NCI-H2107 (cell line): Measurements from ENCODE around the gene ELMO2.
A peak's percentile ranks its signal among the peaks of the same experiment; 100 is the strongest.

Source experiments
- DNase-seq: peaks from one replicate; lab custom pipeline; 2025; lab: John Stamatoyannopoulos, UW

ELMO2 gene

DNA sequence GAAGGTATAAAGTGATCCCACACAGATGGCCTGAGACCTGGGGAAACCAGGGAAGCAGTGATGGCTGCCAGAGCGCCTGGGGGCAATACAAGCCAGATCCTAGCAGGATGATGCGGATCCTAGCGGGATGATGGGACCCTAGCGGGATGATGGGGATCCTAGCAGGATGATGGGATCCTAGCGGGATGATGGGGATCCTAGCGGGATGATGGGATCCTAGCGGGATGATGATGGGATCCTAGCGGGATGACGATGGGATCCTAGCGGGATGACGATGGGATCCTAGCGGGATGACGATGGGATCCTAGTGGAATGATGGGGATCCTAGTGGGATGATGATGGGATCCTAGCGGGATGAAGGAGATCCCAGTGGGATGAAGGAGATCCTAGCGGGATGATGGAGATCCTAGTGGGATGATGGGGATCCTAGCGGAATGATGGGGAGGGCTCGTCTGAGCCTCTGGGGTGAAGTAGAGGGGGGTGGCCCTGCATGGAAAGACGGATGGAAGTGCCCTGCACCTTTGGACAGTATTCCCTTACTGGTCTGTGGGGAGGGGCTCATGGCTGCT lies 54.0 kb downstream of the ELMO2 start:
- no peak for DNase-seq

DNA sequence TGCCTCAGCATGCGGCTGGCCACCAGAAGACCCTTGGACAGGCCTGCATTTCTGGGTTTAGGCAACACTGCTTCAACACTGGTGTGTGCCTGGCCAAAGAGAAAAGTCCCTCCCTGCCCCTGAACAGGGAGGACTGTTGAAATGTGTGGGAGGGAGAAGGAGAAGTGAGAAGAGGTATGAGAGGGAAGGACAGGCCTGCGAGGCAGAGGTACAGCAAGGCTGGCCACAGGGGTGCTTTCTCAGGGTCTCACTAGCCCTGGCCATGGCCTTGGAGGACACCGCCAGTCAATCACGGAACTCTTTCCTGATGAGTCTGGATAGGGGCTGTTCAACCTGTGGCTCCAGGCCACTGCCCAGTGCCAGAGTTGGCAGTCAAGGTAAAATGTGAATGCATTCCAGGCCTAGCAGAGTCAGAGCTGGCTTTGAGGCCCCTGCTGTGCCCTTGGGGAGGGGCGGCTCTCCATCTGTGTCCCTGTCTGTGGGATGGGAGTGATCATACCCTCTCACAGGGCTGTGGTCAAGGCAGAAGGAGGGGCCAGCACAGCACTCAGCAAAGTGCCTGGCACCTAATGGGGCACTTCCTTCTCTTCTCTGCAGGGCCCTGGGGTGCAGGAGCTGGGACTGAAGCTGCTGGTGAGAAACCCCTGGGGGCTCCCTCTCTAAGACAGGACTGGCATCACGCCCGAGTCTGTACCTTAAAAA lies 54.9 kb downstream of the ELMO2 start:
- DNase-seq: no peak

DNA sequence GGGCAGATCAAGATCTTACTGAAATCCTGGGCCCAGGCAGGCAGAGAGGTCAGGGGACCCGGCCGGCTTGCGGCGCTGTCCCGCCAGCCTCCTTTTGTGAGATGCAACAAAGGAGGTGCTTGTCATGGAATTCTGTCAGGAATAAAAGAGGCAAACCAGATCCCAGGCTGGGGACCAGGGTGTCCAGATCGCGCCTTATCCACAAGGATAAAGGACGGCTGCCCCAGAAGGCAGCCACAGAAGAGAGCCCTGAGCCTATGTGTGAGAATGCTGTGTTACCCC lies 55.5 kb downstream of the ELMO2 start:
- DNase-seq: no peak

DNA sequence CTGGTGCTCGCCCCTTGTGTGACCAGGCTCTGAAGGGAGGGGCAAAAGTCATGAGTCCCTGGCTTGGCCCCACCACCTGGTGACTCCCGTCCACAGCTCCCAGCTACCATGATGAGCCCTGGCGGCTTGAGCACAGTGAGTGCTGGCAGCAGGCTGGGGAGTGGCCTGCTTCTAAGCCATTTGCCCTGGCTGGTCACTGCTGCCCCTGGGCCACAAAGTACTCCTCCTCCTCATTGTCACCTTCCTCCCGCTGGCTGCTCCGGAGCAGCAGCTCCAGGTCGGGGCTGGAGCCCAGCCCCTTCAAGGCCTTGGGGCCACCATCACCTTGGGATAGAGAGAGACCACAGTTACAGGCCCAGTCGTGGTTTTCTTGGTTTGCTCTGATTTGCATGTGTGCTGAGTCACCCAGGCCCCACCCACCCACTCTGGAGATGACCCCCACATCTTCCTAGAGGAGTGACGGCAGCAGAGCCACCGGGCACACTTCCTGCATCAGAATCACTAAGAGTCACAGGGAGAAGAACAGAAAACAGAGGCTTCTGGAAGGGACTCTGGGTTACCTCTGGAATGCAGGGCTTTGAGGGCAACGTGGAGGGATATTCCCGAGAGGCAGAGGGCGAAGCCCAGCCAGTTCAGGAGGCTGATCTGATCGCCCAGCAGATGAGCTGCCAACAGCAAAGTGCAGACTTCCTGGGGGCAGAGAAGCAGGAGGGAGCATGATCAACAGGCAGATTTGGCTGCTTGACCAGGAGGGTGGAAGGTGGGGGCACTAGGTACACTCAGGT lies 56.0 kb downstream of the ELMO2 start:
- DNase-seq: no peak

DNA sequence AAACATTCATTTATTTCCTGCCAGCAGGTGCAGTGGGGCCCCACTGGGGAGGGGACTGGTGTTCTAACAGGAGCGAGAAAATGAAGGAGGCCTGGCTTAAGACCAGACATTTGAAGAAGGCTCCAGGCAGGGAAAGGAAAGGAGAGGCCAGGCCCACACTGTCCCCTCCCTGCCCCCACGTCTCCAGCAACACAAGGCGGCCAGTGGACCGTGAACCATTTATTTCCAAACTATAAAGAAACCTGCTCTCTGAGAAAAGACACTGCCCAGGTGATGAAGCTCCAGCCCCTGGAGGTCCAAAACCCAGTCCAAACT lies 56.7 kb downstream of the ELMO2 start:
- DNase-seq: no peak

DNA sequence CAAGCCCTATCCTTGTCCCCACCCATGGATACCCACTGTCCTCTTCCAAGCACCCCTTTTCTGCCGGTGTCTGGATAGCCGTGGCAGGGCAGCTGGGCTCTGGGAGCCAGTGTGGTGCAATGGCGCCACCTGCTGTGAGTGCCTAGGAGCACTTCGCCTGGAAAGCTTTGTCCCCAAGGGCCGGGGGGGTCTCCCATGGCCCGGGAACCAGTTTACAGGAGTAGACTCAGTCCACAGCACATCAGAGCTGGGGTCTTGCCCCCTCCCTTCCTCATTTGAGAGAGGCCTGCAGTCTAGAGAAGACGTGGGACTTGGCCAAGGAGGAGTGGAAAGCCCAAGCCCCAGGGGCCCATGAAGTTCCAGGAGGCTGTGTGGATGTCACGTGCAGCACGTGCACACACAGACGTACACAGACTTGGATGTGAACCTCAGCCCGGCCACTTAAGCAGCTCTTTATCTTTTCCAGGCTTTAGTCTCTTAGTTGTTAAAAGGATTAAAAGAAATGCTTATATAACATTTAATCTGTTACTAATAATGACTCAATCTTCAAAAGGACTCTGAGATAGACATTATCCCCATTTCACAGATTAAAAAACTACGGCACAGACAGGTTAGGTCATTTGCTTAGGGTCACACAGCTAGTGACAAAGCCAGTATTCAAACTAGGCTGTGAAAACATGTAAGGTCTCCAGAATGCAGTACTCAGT lies 57.2 kb downstream of the ELMO2 start:
- DNase-seq: peak; percentile 28

DNA sequence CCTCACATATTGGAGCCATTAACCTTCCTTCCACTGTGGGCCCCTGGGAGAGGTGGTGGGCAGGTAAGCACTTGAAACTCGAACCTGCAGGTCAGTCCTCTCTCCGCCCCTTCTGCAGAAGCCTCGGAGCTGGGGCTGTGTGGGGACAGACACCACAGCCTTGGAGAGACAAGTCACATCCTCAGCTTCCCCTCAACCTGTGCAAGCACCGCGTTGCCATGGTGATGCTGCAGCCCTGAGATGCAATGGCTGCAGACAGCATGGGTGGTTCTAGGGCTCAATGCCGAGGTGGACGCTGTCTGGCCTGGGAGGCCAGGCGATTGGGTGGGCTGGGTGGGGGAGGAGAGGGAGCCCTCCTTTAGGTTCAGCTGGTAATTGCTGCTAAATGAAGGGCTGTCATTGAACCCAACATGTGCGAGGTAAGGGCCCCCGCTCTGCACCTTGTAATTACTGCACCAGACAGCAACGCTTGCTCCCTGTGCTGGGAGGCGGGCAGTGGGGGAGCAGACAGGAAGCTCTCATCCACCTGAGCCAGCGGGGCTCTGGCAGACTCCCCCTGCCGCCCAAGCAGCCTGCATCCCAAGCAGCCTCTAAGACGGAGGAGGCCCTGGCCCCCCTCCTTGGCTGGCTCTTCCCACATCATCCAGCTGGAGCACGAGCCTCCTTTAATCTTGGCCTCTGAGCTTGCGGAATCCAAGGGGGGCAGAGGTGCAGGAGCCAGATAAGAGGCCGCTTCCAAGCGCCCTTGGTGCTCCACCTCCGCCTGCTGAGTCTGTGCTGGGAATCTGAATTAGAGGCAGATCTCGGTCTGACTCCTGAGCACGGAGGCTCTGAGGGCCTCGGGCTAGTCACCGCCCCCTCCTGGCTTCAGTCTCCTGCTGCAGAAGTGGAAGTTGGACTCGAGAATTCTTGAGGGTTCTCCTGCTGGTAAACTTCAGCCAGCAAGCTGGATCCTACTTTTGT lies 58.3 kb downstream of the ELMO2 start:
- DNase-seq: no peak

DNA sequence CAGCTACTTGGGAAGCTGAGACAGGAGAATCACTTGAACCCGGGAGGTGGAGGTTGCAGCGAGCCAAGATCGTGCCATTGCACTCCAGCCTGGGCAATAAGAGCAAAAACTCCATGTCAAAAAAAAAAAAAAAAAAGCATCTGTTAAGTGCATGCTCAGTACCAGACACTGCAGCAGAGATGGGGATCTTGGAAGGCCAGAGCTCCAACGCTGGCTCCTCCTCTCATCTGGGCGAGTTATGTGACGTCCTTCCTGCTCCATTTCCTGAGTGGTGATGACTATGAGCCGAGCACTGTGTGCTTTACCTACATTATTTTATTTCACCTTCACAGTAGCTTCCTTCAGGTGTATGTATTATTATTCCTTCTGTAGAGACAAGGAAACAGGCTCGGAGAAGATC lies 59.6 kb downstream of the ELMO2 start:
- DNase-seq: no peak

DNA sequence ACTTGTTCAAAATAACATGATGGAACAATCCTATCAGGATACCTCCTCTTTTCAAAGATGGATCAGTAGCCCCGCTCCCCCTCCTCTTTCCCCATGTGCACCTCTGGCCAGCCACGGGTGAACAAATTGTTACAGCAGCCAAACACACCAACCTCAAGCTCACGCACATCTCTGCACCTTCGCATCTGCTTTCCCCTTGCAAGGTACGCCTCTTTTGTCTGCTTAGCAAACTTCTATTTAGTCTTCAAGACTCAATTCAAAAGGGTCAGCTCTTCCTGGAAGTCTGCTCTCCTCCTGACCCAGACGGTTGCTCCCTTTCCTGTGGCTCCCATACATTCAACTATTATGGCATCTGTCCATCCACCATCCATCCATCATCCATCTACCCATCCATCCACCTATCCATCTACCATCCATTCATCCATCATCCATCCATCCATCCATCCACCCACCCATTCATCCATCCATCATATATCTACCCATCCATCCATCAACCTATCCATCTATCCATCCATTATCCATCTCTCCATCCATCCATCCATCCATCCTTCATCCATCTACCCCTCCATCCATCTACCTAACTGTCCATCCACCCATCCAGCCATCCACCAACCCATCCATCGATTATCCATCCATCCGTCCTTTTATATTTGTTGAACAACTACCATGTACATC lies 61.8 kb downstream of the ELMO2 start:
- DNase-seq: no peak

DNA sequence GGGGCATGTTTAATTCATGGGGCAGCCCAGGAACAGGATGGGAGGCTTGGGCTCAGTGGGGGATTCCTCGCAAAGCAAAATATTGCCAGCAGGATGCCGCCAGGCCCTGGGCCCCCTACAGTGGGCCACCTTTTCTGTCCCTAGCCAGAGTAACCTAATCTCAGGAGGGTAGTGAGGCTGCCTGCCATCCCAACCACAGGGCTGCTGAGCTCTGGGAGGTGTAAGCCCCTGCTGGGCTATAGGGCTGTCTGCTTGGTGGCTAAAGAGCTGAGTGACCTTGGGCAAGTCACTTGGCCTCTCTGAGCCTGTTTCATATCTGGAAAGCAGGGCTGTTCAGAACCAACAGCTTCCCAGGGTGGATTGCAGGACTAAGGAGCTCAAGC lies 62.4 kb downstream of the ELMO2 start:
- DNase-seq: no peak

DNA sequence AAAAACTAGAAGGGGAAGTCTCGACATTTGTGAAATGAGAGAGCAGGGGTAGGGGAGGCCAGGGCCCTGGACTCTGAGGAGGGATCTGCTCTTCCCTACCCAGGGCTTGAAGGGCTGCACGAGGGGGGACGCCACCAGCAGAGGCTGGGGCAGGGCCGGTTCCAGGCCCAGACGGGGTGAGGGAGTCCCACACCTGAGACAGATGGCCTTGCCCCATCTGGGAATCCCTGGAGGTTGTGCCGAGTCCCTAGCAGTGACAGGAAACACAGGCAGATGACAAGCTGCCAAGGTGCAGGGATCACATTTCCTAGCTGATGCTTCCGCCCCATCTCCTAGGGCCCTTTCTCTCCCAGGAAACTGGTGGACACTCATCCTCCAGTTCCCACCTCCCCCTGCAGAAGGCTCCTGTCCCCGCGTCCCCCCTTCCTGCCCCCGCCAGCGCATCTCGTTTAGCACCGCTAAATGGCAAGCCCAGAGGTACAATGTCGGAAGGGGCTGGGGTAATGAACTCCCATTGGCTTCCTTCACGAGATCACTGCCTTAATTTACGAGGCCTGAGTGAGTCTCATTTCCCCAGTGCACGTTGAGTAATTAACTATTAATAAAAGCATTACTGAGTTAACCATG lies 63.0 kb downstream of the ELMO2 start:
- DNase-seq: no peak

DNA sequence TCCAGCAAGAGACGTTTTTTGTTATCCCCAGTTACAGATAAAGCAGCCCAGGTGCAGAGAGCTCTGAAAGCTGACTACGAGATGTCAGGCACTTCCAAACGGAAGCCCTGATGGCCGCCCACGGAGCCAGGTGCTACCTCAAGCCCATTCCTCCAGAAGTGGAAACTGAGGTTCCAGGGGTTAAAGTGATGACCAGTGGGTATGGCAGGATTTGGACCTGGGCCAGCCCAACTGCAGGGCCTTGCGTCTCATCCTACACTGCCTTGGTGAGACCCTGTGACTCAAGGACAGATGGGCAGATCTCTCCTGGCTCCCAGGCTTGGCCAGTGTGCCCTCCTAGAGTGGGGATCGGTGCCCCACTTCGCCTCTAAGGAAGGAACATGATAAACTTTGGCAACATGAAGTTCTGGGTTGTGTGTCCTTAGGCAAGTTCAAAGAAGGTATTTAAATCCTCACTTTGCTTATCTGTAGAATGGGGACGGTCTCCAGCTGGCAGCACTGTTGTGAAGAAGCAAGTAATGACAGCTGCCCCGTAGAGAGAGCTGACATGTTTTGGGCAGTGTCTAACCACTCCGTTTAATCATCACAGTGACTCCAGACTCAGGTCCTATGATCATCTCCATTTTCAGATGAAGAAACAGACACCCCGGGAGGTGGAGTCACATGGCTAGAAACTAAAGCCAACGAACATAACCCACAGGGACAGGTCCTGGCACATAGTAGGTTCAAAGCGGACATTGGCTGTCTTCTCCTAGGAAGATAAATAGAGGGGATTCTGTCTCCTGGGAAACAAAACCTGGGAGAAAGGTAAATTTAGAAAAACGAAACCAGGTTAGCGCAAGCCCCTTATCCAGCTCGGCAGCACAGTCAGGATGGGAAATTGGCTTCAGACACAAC lies 63.7 kb downstream of the ELMO2 start:
- DNase-seq: no peak

DNA sequence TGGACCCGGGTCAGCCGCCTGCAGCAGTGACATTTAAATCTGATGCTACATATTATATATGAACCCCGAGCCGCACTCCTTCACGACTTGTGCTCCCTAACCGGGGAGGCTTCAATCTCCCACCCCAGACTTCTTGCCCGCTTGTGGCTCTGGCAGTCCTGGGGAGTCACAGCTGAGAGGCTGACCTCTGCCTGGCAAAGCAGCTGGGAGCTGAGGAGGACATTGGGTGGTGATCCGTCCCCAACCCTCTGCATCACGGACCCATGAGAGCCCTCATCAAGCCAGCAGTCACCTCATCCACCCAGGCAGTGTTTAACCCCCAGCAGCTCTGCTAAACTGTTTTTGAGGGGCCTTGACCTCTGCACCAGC lies 64.4 kb downstream of the ELMO2 start:
- no peak for DNase-seq

DNA sequence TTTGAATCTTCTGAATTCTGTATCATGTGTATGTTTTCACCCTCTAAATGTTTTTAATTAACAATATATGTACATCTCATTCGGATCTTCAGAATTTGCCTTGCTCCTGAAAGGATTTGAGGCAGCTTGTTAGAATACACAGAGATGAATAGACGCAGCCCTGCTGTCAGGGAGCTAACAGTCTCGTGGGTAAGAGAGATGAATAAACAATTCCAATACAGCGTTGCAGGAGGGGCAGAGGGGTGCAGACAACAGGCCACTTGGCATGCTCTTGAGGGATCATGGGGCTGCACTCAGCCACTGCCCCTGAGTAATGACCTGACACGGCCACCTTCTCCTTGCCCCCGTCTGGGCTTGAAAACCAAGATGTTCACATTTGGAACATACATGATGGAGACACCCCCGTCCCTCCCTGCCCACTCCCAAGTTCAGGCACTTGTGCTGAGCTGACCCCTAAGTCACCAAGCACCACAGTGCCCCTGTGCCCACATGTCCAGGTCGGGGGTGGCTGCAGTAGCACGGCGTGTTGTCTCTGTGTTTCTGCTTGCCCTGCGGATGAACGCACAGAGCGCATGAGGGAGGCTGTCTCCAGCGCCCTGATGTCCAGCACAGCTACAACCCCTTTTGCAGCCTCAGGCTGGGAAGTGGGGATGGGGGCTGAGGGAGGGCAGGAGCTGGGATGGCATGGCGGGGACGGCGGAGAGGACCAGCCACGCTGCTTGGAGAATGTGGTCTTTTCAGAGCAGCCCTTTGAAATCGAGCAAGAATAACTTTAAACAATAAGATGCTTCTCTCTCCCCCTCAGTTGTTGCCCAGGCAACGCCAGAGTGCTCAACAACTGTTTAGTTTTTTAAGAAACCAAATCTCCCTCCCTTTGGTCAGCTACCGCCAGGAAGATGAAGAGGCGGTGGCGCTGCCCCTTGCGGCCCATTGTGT lies 65.1 kb downstream of the ELMO2 start:
- DNase-seq: no peak

DNA sequence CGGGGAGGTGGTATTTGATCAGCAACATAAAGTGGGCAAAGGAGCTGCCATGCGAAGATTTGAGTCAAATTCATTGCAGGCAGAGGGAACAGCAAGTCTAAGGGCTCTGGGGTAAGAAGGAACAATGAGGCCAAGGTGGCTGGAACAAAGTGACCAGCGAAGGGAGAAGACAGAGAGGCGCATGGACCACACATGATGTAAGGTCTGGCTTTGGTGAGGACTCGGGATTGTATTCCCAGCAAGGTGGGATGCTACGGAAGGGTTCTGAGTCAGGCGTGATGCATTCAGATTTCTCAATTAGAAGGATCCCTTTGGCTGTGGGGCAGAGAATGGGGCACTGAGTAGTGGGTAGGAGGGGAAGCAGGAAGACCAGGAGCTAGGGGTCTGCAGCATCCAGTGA lies 67.4 kb downstream of the ELMO2 start:
- DNase-seq: no peak

DNA sequence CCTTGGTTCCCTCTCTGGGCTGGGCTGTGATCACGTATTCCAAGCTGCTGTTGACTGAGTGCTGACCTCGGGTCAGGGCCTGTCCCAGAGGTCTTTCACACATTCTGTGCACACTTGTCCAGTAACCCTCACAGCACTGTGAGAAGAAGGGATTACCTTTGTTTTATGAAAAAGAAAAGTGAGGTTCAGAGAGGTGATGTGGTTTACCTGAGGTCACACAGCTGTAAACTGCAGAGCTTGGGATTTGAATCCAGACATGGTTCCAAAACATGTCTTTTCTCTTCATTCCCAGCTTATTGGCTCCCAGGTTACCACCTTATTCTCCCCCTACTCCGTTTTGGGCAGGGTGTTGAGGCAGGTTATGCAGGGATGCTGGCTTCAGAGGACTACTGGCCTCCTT lies 69.7 kb downstream of the ELMO2 start:
- DNase-seq: no peak

DNA sequence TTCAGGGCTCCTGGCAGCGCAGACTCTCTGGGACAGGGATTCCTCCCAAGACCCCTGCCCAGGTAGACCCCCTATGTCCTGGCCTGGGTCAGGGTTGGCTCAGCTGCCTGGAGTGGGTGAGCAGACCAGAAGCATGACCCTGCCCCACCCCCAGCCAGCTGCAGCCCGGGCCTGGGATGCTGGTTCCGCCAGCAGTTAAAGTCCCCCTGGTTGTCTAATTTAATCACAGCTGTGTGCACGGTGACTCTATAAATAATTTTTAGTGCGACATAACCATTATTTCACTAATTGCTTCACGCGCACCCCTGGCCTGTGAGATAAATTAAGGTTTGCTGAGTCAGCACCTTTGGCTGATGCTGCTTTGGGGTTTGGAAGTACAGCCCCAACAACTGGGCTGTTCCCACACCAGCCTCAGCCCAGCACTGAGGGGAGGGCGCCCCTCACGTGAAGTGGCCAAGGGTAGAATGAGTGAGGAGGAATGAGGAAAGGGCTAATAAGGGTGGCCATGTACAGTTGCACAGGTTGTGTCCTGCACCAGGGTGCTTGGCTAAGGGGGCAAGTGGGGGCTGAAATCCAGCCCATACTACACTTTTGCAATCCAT lies 72.0 kb downstream of the ELMO2 start:
- no peak for DNase-seq

DNA sequence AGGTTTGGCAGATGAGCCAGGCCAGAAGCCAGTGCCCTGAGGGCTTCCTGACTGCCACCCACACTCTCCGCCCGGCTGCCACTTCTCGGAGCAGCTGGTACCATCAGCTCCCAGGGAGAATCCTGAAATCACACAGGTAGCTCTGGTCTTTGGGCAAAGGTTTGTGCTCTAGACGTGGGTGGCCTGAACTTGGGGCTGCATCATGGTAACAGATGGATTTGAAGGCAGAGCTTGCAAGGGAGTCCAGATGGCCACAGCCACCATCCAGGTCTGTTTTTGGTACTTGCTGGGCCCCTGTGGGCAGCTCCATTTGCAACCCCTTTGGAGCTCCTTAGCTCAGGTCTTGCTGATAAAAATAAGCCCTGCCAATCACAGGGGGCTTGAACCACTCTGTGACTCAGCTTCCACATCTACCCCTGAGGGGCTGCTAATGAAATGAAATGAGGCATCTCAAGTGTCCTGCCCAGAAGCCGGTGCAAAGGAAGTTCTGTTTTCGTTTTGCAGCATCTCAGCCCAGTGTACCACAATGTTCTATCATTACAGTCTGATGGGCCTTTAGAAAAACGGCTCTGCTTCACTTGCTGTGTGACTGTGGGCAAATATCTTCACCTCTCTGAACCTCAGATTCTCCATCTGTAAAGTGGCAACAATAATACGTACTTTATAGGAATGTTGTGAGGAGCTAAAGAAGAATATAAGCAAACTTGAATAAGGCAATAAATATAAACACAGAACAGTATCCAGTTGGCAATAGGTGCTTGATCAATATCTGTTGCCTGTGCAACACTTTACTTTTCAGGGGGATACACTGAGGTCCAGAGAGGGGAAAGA lies 73.0 kb downstream of the ELMO2 start:
- DNase-seq: no peak
